Measurements from ENCODE around the gene SGPP2. TPM values are rescaled to one million over a fixed set of nuclear protein-coding genes. Genes with fewer than 3 reads are reported as not detected.

The SGPP2 gene
- total and polyA plus RNA-seq, 10 donors, result 0.13 to 3.1 (median 1.9) TPM

- no peak for TF ChIP-seq POLR2AphosphoS5 (IDR thresholded peaks at IDR 0.05)
- no peak for TF ChIP-seq CTCF (IDR thresholded peaks at IDR 0.05 in 8 of 11, conservative IDR thresholded peaks at IDR 0.05 in 3 of 11)
- TF ChIP-seq POLR2A (IDR thresholded peaks at IDR 0.05), result no peak
- intact Hi-C loops (cut with DNase I; ENCODE audit: low total_unique reads), result no loop called here
- Histone ChIP-seq H3K9me3 (no peaks in the 10 kb centered on the region), H3K27ac (peak overlapping the region in 4 of 8 donors; percentile 50 to 67 (median 59)), H3K27me3 (replicated peaks in 1 of 7) (no peaks in the 10 kb centered on the region), H3K36me3 (no peaks in the 10 kb centered on the region), H3K4me1 (peaks cover 0 to 22% (median 6%) of the 10 kb centered on the region in 6 donors), H3K4me3 (no peak overlapping the region)
- no peak for DNase-seq
- 43 to 81% (median 70%) methylated on average over 3 of the region's 3 CpGs for WGBS, 5 donors
Observed at GRCh38 chr2:222447131-222447530, 22.8 kb downstream of the SGPP2 start.

- intact Hi-C loops (cut with DNase I; ENCODE audit: low total_unique reads), result no loop called here
- no peak for DNase-seq
- no peak for TF ChIP-seq POLR2A (IDR thresholded peaks at IDR 0.05)
- no peak for TF ChIP-seq CTCF (IDR thresholded peaks at IDR 0.05 in 8 of 11, conservative IDR thresholded peaks at IDR 0.05 in 3 of 11)
- TF ChIP-seq POLR2AphosphoS5 (IDR thresholded peaks at IDR 0.05), result peak in 1 of 3 donors; percentile 78
- H3K27ac ChIP-seq, result peak overlapping the region in 6 of 8 donors; percentile 37 to 67 (median 50)
- H3K27me3 ChIP-seq (replicated peaks in 1 of 7), result no peaks in the 10 kb centered on the region
- no peak overlapping the region for H3K4me3 ChIP-seq
- H3K36me3 ChIP-seq, result no peaks in the 10 kb centered on the region
- peaks cover 0 to 22% (median 6%) of the 10 kb centered on the region in 6 donors for H3K4me1 ChIP-seq
- WGBS, 5 donors, result 19 to 29% (median 27%) methylated on average over 8 of the region's 8 CpGs
- H3K9me3 ChIP-seq, result no peaks in the 10 kb centered on the region
Observed at GRCh38 chr2:222448748-222449181, 24.4 kb downstream of the SGPP2 start.

GRCh38 chr2:222450021-222450420, 25.7 kb downstream of the SGPP2 start:
- Histone ChIP-seq H3K27ac (no peak overlapping the region), H3K4me3 (no peak overlapping the region), H3K9me3 (no peaks in the 10 kb centered on the region), H3K36me3 (no peaks in the 10 kb centered on the region), H3K4me1 (peaks cover 0 to 22% (median 6%) of the 10 kb centered on the region in 6 donors), H3K27me3 (replicated peaks in 1 of 7) (no peaks in the 10 kb centered on the region)
- intact Hi-C loops (cut with DNase I; ENCODE audit: low total_unique reads), result no loop called here
- no peak for TF ChIP-seq POLR2AphosphoS5 (IDR thresholded peaks at IDR 0.05)
- TF ChIP-seq POLR2A (IDR thresholded peaks at IDR 0.05), result no peak
- TF ChIP-seq CTCF (IDR thresholded peaks at IDR 0.05 in 8 of 11, conservative IDR thresholded peaks at IDR 0.05 in 3 of 11), result no peak
- 61 to 79% (median 72%) methylated on average over 2 of the region's 2 CpGs for WGBS, 5 donors
- DNase-seq, result no peak

DNA sequence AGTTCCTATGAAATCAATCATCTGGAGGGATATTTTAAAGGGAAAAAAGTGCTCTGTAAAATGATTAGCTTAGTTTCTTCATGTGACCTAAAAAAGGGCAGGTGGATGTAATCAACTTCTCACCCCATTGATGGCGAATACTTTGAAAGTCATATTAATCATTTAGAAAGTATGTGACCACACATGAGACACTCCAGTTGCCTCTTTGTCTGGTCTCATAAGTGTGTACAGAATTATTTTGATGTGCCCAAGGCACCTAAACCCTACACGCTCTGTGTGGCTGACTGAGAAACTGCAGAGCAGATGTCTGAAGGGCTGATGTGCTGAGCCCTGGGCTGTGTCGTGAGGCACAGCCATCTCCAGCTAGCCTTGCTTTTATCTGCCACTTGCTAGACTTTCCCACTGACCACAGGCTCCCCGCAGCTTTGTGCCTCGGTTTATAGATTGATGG, 26.9 kb downstream of the SGPP2 start:
- H3K4me3 ChIP-seq, result no peak overlapping the region
- DNase-seq, result no peak
- H3K4me1 ChIP-seq, result peaks cover 0 to 22% (median 6%) of the 10 kb centered on the region in 6 donors
- WGBS, 5 donors, result 54 to 75% (median 68%) methylated on average over 5 of the region's 5 CpGs
- TF ChIP-seq CTCF (IDR thresholded peaks at IDR 0.05 in 8 of 11, conservative IDR thresholded peaks at IDR 0.05 in 3 of 11) (no peak), POLR2AphosphoS5 (IDR thresholded peaks at IDR 0.05) (no peak), POLR2A (IDR thresholded peaks at IDR 0.05) (no peak)
- no peaks in the 10 kb centered on the region for H3K9me3 ChIP-seq
- intact Hi-C loops (cut with DNase I; ENCODE audit: low total_unique reads), result no loop called here
- H3K36me3 ChIP-seq, result no peaks in the 10 kb centered on the region
- no peaks in the 10 kb centered on the region for H3K27me3 ChIP-seq (replicated peaks in 1 of 7)
- H3K27ac ChIP-seq, result no peak overlapping the region
